ENCODE measurements around the gene CBR4. TPM values are rescaled to one million over a fixed set of nuclear protein-coding genes. Genes with fewer than 3 reads are reported as not detected.

CBR4 gene
- 27.4 and 36.9 TPM in 2 replicates for total RNA-seq (2014; rRNA removed; shearing (Covaris generic))
- 30.8 and 38.1 TPM in 2 replicates for polyA plus RNA-seq (2016; fragmentation: Nextera tagmentation; extraction: Ambion mirVana)
- long read RNA-seq, transcript CBR4-201 (5 exons, 3,443 nt) = major isoform, 8 of 21 reads
- long read RNA-seq, partial matches to known transcripts = 0 of 21 reads
- long read RNA-seq, other reads (novel, unspliced or antisense) = 10 of 21 reads

DNA sequence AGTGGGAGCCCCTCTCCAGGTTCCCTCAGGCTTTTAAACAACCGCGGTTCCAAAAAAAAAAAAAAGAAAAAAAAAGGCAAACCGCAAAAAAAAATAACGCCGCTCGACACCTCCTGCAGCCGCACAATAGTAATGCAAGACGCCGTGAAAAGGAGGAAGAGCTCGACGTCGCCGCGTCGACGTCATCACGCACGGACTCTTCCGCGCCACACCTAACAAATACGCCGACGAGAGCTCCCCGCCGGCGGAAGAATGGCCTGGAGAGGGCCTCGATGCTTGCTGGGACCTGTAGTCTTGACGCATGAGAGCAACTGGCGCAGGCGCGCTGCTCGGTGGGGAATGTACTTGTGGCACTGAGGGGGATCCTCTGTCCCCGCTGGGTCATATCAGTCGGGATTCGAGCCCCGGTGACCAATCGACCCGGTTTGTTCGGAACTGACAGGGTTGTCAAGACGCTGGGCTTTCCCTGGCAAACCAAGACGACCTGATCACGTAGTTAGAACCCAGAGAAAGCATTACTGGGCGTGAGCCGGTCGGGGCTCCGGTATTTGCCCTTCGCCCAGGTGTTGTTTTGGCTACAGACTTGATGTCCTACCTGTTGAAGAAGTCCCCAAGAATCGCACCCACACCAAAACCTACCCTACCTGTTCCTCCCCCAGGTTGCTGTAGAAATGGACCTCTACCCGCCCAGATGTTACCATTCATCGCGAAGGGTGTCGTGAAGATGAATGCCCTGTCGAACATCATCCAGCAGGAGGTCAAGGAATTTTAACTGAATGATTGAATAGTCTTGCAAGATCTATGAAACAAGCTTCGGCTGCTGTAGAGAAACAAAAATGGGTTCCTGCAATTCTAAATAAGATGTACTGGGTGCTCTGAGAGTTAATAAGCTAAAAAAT, at the start of gene CBR4:
CBR4 (minus strand) TSS at position 131 of the 899 bp plus-strand sequence. CDS start 166 bp downstream, outside the sequence.
- Mint-ChIP-seq H3K9me3 (no peaks in the 10 kb centered on the region), H3K27ac (peak within 1 kb of the TSS; percentile 95), H3K36me3 (ENCODE audit: low read depth) (peaks cover 10% of the 10 kb centered on the region), H3K4me3 (peak within 1 kb of the TSS; percentile 94), H3K27me3 (ENCODE audit: insufficient read depth, low read depth, poor library complexity) (peaks cover 2% of the 10 kb centered on the region), H3K4me1 (peaks cover 35% of the 10 kb centered on the region)
- H3K4me2 ChIP-seq = peak within 1 kb of the TSS; percentile 86
- H3K27ac ChIP-seq (ENCODE audit: low read depth) = peak within 1 kb of the TSS; percentile 89
- peak within 1 kb of the TSS; percentile 80 for H2AFZ ChIP-seq
- H3K27me3 ChIP-seq (ENCODE audit: insufficient read depth) = no peaks in the 10 kb centered on the region
- TF ChIP-seq CREB1 (CRISPR knock-in tag; IDR thresholded peaks at IDR 0.05; ENCODE audit: low read depth) (peak; percentile 93), POLR2AphosphoS5 (IDR thresholded peaks at IDR 0.05; ENCODE audit: low read depth) (peak; percentile 89), NANOG (IDR thresholded peaks at IDR 0.05; ENCODE audit: borderline replicate concordance) (no peak), ZNF462 (CRISPR knock-in tag; IDR thresholded peaks at IDR 0.05) (no peak)
- TF ChIP-seq, protein P1, sequence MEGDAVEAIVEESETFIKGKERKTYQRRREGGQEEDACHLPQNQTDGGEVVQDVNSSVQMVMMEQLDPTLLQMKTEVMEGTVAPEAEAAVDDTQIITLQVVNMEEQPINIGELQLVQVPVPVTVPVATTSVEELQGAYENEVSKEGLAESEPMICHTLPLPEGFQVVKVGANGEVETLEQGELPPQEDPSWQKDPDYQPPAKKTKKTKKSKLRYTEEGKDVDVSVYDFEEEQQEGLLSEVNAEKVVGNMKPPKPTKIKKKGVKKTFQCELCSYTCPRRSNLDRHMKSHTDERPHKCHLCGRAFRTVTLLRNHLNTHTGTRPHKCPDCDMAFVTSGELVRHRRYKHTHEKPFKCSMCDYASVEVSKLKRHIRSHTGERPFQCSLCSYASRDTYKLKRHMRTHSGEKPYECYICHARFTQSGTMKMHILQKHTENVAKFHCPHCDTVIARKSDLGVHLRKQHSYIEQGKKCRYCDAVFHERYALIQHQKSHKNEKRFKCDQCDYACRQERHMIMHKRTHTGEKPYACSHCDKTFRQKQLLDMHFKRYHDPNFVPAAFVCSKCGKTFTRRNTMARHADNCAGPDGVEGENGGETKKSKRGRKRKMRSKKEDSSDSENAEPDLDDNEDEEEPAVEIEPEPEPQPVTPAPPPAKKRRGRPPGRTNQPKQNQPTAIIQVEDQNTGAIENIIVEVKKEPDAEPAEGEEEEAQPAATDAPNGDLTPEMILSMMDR (conservative IDR thresholded peaks at IDR 0.05; ENCODE audit: low read depth in 2 of 2) = peak in 1 of 2 experiments; percentile 6; a peak in 1 of 4 replicates
- TF ChIP-seq, protein P2, sequence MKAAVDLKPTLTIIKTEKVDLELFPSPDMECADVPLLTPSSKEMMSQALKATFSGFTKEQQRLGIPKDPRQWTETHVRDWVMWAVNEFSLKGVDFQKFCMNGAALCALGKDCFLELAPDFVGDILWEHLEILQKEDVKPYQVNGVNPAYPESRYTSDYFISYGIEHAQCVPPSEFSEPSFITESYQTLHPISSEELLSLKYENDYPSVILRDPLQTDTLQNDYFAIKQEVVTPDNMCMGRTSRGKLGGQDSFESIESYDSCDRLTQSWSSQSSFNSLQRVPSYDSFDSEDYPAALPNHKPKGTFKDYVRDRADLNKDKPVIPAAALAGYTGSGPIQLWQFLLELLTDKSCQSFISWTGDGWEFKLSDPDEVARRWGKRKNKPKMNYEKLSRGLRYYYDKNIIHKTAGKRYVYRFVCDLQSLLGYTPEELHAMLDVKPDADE (IDR thresholded peaks at IDR 0.05) = peak; percentile 87
- H3K9me2 ChIP-seq (ENCODE audit: insufficient read depth) = no peaks in the 10 kb centered on the region
- no peaks in the 10 kb centered on the region for H4K20me1 ChIP-seq (replicated peaks; ENCODE audit: insufficient read depth)
- H3K4me1 ChIP-seq (ENCODE audit: insufficient read depth) = peaks cover 30% of the 10 kb centered on the region
- peak within 1 kb of the TSS; percentile 76 for H3K4me3 ChIP-seq
- no peaks in the 10 kb centered on the region for H3F3A ChIP-seq (replicated peaks; ENCODE audit: low read depth)
- peak; percentile 98 for DNase-seq (ENCODE audit: low spot score)
- H3K79me2 ChIP-seq (replicated peaks; ENCODE audit: insufficient read depth) = peaks cover 36% of the 10 kb centered on the region
- H3K36me3 ChIP-seq (ENCODE audit: insufficient read depth) = peaks cover 6% of the 10 kb centered on the region; the same call in 1 of the 2 replicates
- peak; percentile 97 for ATAC-seq

All from GM23338 (cell line).